GM12878 (cell line): ENCODE results near the gene PXMP4. TPM values are rescaled to one million over a fixed set of nuclear protein-coding genes. Genes with fewer than 3 reads are reported as not detected.

ENCODE experiments used
- ATAC-seq: fragments of 200-7000 bp; cut with Tn5 transposase; 3 replicates; pipeline ENCODE4 v1.9.1; 2020; ENCODE audit warnings: mild to moderate bottlenecking, moderate library complexity
- BruUV-seq: library from RNA; stranded (reverse); fragments of 400-500 nt; replicated peaks from 2 replicates; lab custom pipeline; 2021; lab: Mats Ljungman, UMichigan
- CTCF ChIA-PET: fragments of 300-600 bp; sonication (Branson Sonifier 250); formaldehyde crosslinking; extraction: SDS; loops from one replicate; lab custom pipeline; 2021; ENCODE audit warnings: inconsistent platforms; lab: Yijun Ruan, JAX
- POLR2A ChIA-PET: fragments of 350-600 bp; formaldehyde crosslinking; extraction: SDS; loops from one replicate; lab custom pipeline; 2021; ENCODE audit warnings: inconsistent platforms; lab: Charles Lee
- RAD21 ChIA-PET: fragments of 300-600 bp; sonication (Branson Sonifier 250); formaldehyde crosslinking; loops from one replicate; lab custom pipeline; 2023; ENCODE audit warnings: antibody characterized with exemption; ENCODE audit not compliant: unreplicated experiment; lab: Charles Lee
- SMC1A ChIA-PET: fragments of 300-600 bp; sonication (Branson Sonifier 250); formaldehyde crosslinking; loops from one replicate; lab custom pipeline; 2023; ENCODE audit not compliant: unreplicated experiment, uncharacterized antibody; lab: Charles Lee
- DNase-seq: peaks from one replicate; pipeline ENCODE4 v3.0.0-alpha.2; 2011; ENCODE audit warnings: low read depth, low spot score
- FAIRE-seq: peaks from 3 replicates; lab custom pipeline; 2011; peaks lifted over from hg19 to GRCh38; lab: Jason Lieb, UNC
- H2AFZ ChIP-seq: 2 replicates; pipeline ENCODE4 v1.6.0; 2011; ENCODE audit warnings: low read depth, low read length, control low read depth; ENCODE audit not compliant: control insufficient read depth
- H3K27ac ChIP-seq: 2 replicates; pipeline ENCODE4 v1.5.1; 2011; ENCODE audit warnings: control low read depth; ENCODE audit not compliant: control insufficient read depth, insufficient read depth
- H3K27me3 ChIP-seq, 2 experiments: replicated peaks in 1 of 2; 2 replicates each; pipeline versions ENCODE4 v1.6.0 to v1.6.1; 2011; ENCODE audit warnings: low read length in 1 of 2; ENCODE audit not compliant: control insufficient read depth in 2 of 2, insufficient read depth in 2 of 2
- H3K36me3 ChIP-seq, 2 experiments: 2 replicates each; pipeline ENCODE4 v1.5.1; 2011; ENCODE audit warnings: low read length in 1 of 2; ENCODE audit not compliant: control insufficient read depth in 2 of 2, insufficient read depth in 2 of 2
- H3K4me1 ChIP-seq: 2 replicates; pipeline ENCODE4 v1.6.1; 2011; ENCODE audit warnings: mild to moderate bottlenecking, low read length, moderate library complexity, mixed read lengths; ENCODE audit not compliant: control insufficient read depth, insufficient read depth
- H3K4me2 ChIP-seq: 2 replicates; pipeline ENCODE4 v1.6.0; 2011; ENCODE audit warnings: control low read depth; ENCODE audit not compliant: control insufficient read depth, insufficient read depth
- H3K4me3 ChIP-seq: fragments of 200-600 bp; sonication (generic); 2 replicates; pipeline ENCODE4 v1.5.1; 2016
- H3K79me2 ChIP-seq: 2 replicates; pipeline ENCODE4 v1.6.0; 2011; ENCODE audit warnings: low read length; ENCODE audit not compliant: control insufficient read depth, insufficient read depth
- H3K9ac ChIP-seq: 2 replicates; pipeline ENCODE4 v1.8.0; 2011; ENCODE audit warnings: low read length, control low read depth, mixed read lengths; ENCODE audit not compliant: control insufficient read depth, insufficient read depth
- H3K9me3 ChIP-seq: replicated peaks from 3 replicates; pipeline ENCODE4 v1.5.1; 2011; ENCODE audit warnings: mild to moderate bottlenecking, low read length; ENCODE audit not compliant: control insufficient read depth, insufficient read depth
- H4K20me1 ChIP-seq: 2 replicates; pipeline ENCODE4 v1.6.0; 2011; ENCODE audit not compliant: control insufficient read depth, insufficient read depth
- CREB1 ChIP-seq: IDR thresholded peaks from 2 replicates; pipeline ENCODE4 v1.6.1; 2012; ENCODE audit warnings: low read depth, mild to moderate bottlenecking, inconsistent platforms
- KAT2A ChIP-seq: conservative IDR thresholded peaks from 2 replicates; pipeline ENCODE4 v1.6.1; 2011; ENCODE audit warnings: low read depth, low read length; ENCODE audit not compliant: control insufficient read depth
- MEF2B ChIP-seq: fragments of 450-650 bp; IDR thresholded peaks from 2 replicates; pipeline ENCODE4 v1.6.1; 2018; ENCODE audit warnings: mild to moderate bottlenecking, moderate library complexity; ENCODE audit not compliant: partially characterized antibody, poor library complexity, severe bottlenecking
- NR2F1 ChIP-seq: fragments of 450-650 bp; conservative IDR thresholded peaks from 2 replicates; pipeline ENCODE4 v1.6.1; 2017; ENCODE audit warnings: mild to moderate bottlenecking
- RAD51 ChIP-seq: fragments of 450-650 bp; IDR thresholded peaks from 2 replicates; pipeline ENCODE4 v1.6.1; 2016; ENCODE audit warnings: moderate library complexity, mild to moderate bottlenecking, inconsistent platforms
- SMAD5 ChIP-seq: IDR thresholded peaks from 2 replicates; pipeline ENCODE4 v1.6.1; 2016; ENCODE audit warnings: antibody characterized with exemption, low read depth
- WGBS: methylation state at CpG from one replicate; pipeline ENCODE4 v1.1.6; 2016; ENCODE audit warnings: low lambda C conversion rate; ENCODE audit not compliant: insufficient replicate concordance, insufficient coverage; ENCODE audit errors: missing lambda C conversion rate; 5-methylcytosine and 5-hydroxymethylcytosine counted together
- in situ Hi-C: fragments of 300-500 bp; cut with MboI; formaldehyde crosslinking; loops from 9 replicates; pipeline ENCODE4 v1.14.3; 2018; ENCODE audit warnings: mixed read lengths
- intact Hi-C: fragments of 100-400 bp; cut with micrococcal nuclease; formaldehyde crosslinking; loops from one replicate; pipeline ENCODE4 v1.14.2; 2022; ENCODE audit not compliant: unreplicated experiment
- polyA plus RNA-seq, 11 experiments: library from polyadenylated mRNA; depleted of rRNA in 4 of 11; unstranded in 6 of 11; stranded (reverse) in 5 of 11; fragments of >200 nt; fragmentation: Nextera tagmentation in 4 of 11; fragmentation: Illumina TruSeq in 1 of 11; extraction: Ambion mirVana in 4 of 11; extraction: Trizol in 1 of 11; gene quantifications; 1 replicate in 1 of 11; 2 replicates in 10 of 11; pipeline versions ENCODE4 v1.2.1 to v1.2.3, GENCODE V29; 2011 to 2016; ENCODE audit warnings: inconsistent platforms in 2 of 11, missing spikeins in 2 of 11, low read depth in 1 of 11
- total RNA-seq, 4 experiments: library from RNA; depleted of rRNA in 3 of 4; stranded (reverse); fragments of >200 nt in 3 of 4; fragmentation: Illumina TruSeq in 1 of 4; extraction: Trizol in 1 of 4; gene quantifications; 2 replicates each; pipeline versions ENCODE4 v1.2.1 to v1.2.3, GENCODE V29; 2013 to 2021
- TF ChIP-seq, protein P1 (sequence below): IDR thresholded peaks from 2 replicates; pipeline ENCODE4 v1.6.1; 2011; ENCODE audit warnings: low read depth, mild to moderate bottlenecking, low read length, moderate library complexity, borderline replicate concordance; ENCODE audit errors: extremely low read depth
- TF ChIP-seq, protein P2 (sequence below): IDR thresholded peaks from 2 replicates; pipeline ENCODE4 v1.6.1; 2012; ENCODE audit warnings: low read depth, low read length, improper control_type of control experiment
- TF ChIP-seq, protein P3 (sequence below): fragments of 450-650 bp; IDR thresholded peaks from 2 replicates; pipeline ENCODE4 v1.6.1; 2016; ENCODE audit warnings: mild to moderate bottlenecking, moderate library complexity, borderline replicate concordance
- TF ChIP-seq, protein P4 (sequence below): fragments of 450-650 bp; IDR thresholded peaks from 2 replicates; pipeline ENCODE4 v1.6.1; 2017; ENCODE audit warnings: antibody characterized with exemption, mild to moderate bottlenecking, moderate library complexity

The PXMP4 gene
- total and polyA plus RNA-seq, 10 of the 15 experiments (the other 5 are each of a cell fraction or from before 2014, with no cell fraction given) = 3.6 to 19.2 (median 8.6) TPM

DNA sequence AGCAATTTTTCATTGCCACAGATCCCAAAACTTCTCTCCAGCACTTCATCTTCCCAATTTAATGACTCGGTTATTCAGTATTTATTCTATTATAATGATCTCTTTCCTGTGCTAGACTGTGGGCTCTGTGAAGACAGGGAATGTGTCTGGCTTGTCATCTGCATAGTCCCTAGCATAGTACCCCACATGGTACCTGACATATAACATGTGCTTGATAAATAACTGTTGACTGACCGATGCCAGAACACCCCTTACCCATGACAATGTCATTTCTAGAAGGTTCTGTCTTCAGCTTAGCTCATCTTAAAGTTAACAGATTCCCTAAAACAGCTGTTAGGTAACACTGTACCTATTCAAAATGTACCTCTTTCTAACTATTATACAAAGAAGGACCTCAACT lies 3.6 kb downstream of the PXMP4 start:
- H3K27me3 ChIP-seq = no peaks in the 10 kb centered on the region
- no peaks in the 10 kb centered on the region for H3K36me3 ChIP-seq
- FAIRE-seq (no peak), DNase-seq (no peak), ATAC-seq (no peak)
- in situ Hi-C loops = no loop called here
- ChIA-PET POLR2A (interaction anchor here (0.6 kb wide), 1 partner anchor 165 kb away, joined by 3 read pairs; no protein-coding TSS in a partner anchor), CTCF (no interaction called here), SMC1A (no interaction called here), RAD21 (no interaction called here)
- TF ChIP-seq, protein P1, sequence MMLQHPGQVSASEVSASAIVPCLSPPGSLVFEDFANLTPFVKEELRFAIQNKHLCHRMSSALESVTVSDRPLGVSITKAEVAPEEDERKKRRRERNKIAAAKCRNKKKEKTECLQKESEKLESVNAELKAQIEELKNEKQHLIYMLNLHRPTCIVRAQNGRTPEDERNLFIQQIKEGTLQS = no peak
- no peak for TF ChIP-seq NR2F1
- TF ChIP-seq, protein P2, sequence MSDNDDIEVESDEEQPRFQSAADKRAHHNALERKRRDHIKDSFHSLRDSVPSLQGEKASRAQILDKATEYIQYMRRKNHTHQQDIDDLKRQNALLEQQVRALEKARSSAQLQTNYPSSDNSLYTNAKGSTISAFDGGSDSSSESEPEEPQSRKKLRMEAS = no peak
- TF ChIP-seq, protein P3, sequence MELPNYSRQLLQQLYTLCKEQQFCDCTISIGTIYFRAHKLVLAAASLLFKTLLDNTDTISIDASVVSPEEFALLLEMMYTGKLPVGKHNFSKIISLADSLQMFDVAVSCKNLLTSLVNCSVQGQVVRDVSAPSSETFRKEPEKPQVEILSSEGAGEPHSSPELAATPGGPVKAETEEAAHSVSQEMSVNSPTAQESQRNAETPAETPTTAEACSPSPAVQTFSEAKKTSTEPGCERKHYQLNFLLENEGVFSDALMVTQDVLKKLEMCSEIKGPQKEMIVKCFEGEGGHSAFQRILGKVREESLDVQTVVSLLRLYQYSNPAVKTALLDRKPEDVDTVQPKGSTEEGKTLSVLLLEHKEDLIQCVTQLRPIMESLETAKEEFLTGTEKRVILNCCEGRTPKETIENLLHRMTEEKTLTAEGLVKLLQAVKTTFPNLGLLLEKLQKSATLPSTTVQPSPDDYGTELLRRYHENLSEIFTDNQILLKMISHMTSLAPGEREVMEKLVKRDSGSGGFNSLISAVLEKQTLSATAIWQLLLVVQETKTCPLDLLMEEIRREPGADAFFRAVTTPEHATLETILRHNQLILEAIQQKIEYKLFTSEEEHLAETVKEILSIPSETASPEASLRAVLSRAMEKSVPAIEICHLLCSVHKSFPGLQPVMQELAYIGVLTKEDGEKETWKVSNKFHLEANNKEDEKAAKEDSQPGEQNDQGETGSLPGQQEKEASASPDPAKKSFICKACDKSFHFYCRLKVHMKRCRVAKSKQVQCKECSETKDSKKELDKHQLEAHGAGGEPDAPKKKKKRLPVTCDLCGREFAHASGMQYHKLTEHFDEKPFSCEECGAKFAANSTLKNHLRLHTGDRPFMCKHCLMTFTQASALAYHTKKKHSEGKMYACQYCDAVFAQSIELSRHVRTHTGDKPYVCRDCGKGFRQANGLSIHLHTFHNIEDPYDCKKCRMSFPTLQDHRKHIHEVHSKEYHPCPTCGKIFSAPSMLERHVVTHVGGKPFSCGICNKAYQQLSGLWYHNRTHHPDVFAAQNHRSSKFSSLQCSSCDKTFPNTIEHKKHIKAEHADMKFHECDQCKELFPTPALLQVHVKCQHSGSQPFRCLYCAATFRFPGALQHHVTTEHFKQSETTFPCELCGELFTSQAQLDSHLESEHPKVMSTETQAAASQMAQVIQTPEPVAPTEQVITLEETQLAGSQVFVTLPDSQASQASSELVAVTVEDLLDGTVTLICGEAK = no peak
- TF ChIP-seq RAD51 = no peak
- TF ChIP-seq, protein P4, sequence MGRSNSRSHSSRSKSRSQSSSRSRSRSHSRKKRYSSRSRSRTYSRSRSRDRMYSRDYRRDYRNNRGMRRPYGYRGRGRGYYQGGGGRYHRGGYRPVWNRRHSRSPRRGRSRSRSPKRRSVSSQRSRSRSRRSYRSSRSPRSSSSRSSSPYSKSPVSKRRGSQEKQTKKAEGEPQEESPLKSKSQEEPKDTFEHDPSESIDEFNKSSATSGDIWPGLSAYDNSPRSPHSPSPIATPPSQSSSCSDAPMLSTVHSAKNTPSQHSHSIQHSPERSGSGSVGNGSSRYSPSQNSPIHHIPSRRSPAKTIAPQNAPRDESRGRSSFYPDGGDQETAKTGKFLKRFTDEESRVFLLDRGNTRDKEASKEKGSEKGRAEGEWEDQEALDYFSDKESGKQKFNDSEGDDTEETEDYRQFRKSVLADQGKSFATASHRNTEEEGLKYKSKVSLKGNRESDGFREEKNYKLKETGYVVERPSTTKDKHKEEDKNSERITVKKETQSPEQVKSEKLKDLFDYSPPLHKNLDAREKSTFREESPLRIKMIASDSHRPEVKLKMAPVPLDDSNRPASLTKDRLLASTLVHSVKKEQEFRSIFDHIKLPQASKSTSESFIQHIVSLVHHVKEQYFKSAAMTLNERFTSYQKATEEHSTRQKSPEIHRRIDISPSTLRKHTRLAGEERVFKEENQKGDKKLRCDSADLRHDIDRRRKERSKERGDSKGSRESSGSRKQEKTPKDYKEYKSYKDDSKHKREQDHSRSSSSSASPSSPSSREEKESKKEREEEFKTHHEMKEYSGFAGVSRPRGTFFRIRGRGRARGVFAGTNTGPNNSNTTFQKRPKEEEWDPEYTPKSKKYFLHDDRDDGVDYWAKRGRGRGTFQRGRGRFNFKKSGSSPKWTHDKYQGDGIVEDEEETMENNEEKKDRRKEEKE = no peak
- TF ChIP-seq SMAD5 = no peak
- no peak for TF ChIP-seq KAT2A
- no peak for TF ChIP-seq MEF2B
- TF ChIP-seq CREB1 = no peak
- no peak overlapping the region for H3K4me3 ChIP-seq
- H4K20me1 ChIP-seq = no peaks in the 10 kb centered on the region
- no TSS peak for BruUV-seq
- intact Hi-C loops = no loop called here
- peaks cover 9% of the 10 kb centered on the region for H3K4me1 ChIP-seq
- no peak overlapping the region for H2AFZ ChIP-seq
- no peaks in the 10 kb centered on the region for H3K9me3 ChIP-seq
- H3K9ac ChIP-seq = no peak overlapping the region
- WGBS = 79% methylated on average over 2 of the region's 2 CpGs
- H3K27ac ChIP-seq = no peak overlapping the region
- H3K4me2 ChIP-seq = no peak overlapping the region
- H3K79me2 ChIP-seq = peaks cover 5% of the 10 kb centered on the region
